Activated CD8-positive, alpha-beta memory T cell treated with anti-CD3 and anti-CD28 coated beads, Interleukin-2, amount 50 U/mL, for 24 hours (primary cell): ENCODE results near the gene RUNX1.

Experiments used
- DNase-seq: peaks from one replicate; pipeline ENCODE4 v3.0.0-alpha.2; 2020; ENCODE audit errors: extremely low read depth

The RUNX1 gene

GRCh38 chr21:34882719-34883131, 166.4 kb downstream of the RUNX1 start:
- DNase-seq, result no peak

- no peak for DNase-seq
Observed at GRCh38 chr21:34881839-34882371, 167.2 kb downstream of the RUNX1 start.

GRCh38 chr21:34881421-34881820, 167.7 kb downstream of the RUNX1 start:
- DNase-seq, result no peak

- no peak for DNase-seq
Observed at GRCh38 chr21:34880401-34880800, 168.7 kb downstream of the RUNX1 start.

DNA sequence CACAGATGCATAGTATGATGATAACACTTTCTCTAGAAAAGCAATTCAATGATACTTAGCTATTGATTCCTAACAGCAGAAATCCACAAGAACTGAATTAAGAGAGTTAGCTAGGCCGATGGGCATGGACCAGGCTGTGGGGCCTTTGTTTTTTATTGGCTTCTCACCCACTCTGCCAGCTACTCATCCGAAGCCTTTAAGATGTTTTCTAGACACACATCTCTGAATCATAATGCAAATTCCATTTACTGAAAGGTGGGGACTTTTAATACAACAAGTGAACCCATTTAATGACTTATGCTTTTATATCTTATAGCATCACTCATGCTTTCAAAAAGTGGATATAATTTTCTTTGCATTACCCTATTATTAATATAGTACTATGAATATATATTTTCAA, 170.2 kb downstream of the RUNX1 start:
- DNase-seq, result no peak

- DNase-seq, result no peak
Observed at GRCh38 chr21:34878501-34878900, 170.6 kb downstream of the RUNX1 start.

DNA sequence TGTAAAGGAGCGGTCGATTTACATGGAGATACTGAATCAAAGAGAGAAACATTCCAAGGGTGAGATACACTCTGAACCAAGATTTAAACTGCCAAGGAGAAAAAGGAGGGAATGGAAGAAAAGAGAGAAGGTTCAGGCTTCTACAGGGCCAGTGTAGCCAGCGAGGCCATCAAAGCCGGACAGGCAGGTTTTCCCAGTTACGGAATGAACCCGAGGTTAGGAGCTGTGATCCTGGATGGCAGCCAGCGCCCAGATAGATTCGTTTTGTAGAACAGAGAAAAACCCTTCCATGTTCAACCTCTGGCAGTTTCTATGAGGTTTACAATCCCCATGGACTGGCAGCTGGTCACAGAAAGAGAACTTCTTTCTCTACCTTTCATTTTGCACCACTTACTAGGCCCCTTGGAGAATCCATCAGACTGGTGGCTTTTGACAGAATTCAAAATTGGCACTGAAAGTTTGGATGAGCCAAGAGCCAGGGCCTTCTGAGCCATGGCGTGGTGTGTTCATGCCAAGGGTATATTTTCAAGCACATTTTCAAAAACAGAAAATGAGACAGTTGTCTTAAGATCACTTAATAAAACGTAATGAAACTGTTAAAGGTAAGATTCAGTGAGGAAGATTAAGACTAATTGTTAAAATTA, 171.5 kb downstream of the RUNX1 start:
- no peak for DNase-seq

DNA sequence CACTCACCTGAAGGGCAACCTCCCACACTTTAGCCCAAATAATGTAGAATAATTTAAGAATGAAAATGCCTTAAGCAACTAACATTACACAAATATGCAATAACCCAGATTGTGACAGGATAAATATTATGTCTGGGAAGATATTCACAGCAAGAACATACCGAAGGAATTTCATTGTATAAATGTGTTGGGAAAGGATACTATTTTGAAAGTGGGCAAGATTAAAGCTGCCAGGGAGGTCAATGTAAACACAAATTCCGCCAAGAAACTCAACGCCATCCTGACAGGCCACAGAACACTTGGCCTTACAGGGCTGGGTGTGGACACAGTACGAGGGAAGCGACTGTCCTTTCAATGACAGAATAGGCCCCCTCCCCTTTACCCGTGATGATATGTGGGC, 173.3 kb downstream of the RUNX1 start:
- no peak for DNase-seq

- DNase-seq, result no peak
Observed at GRCh38 chr21:34874684-34875513, 174.2 kb downstream of the RUNX1 start.

DNA sequence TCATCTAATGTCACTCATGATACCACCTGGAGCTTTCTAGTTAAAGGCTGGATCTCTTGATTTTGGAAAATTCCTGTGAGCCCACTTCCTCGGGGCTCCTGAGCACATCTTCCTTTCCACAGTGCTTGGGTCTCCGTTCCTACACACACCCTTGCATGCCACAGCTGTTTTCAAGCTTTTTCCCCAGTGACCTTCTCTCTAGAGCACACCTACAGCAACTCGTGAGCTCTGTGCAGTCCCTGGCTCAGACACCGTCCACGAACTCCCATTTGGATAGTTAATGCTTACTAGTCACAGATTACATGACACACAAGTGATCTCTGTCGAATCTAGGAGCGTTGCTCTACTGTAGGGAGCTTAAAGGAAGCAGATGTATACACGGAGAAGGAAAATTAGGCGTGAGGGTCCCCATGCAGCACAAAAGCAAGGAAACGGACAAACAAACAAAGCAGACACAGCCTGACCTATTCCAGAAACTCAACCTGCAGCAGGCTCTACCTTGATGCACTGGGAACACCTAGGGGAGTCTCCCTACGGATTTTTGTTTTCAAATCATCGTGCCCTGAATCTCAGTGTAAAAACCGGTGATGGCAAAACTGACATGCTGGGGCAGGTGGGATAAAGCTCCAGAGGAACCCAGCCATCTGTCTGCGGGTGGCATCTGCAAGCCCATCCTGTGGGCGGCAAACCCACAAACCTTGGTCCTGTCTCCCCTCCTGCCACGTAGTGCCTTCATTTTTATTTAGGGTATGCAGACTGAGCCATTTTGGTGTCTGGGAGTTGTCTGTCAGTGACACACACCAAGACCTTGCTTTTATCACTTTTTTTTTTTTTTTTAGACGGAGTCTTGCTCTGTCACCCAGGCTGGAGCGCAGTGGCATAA, 177.8 kb downstream of the RUNX1 start:
- no peak for DNase-seq

- no peak for DNase-seq
Observed at GRCh38 chr21:34870246-34870645, 178.9 kb downstream of the RUNX1 start.

GRCh38 chr21:34869545-34869944, 179.6 kb downstream of the RUNX1 start:
- no peak for DNase-seq

DNA sequence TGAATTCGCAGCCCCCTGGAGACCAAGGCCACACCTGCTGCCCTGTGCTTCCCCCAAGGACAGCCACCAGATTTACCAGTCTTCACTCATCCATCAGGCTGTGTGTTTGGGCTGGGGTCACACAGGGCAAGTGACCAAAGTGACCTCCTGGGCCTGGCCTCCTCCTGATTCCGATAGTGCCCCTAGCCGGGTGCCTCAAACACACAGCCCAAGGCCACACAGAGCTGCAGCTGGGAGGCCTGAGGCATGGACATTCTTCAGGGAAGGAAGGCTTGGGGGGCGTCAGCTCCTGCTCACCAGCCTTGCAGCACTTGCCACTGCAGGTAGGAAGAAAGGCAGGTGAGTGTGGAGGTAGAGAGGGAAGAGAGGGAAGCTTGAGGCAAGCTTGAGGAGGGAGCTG, 181.3 kb downstream of the RUNX1 start:
- DNase-seq, result no peak

DNA sequence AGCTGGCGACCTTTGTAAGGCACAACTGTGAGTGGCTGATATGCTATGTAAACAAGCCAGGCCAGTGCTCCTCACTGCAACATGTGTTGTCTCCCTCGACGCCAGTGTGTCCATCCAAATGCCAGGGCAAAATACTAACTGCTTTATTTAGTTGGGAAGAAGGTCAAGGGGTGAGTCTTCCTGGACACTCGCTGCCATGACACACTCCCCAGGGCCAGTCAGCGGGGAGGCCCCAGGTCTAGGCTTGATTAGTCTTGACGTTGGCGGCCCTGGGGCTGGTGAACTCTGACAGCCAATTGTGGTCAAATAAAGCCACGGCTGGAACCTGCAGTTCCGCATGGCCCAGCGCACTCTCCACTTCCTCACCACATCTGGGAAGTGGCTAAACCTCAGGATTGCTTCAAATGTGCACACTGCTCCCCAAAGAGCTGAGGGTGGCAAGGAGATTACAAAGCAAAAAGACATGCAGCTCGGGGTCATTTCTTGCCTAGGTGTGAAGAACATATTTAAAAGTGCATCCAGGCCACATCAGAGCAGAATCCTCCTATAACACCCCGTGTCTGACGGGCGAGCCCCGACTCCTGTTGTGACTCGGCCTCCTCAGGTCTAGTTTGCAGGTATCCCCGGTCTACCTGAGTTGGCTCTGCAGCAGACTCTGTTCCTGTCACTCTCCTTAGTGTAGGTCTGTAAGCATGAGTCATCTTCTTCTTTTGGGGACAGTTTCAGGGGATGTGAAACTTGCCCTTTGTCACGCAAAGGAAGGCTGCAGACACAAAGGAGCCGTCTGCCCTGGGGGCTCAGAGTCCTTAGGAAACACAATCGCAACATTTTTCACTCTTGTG, 183.5 kb downstream of the RUNX1 start:
- DNase-seq, result no peak

GRCh38 chr21:34864370-34865149, 184.5 kb downstream of the RUNX1 start:
- DNase-seq, result no peak

DNA sequence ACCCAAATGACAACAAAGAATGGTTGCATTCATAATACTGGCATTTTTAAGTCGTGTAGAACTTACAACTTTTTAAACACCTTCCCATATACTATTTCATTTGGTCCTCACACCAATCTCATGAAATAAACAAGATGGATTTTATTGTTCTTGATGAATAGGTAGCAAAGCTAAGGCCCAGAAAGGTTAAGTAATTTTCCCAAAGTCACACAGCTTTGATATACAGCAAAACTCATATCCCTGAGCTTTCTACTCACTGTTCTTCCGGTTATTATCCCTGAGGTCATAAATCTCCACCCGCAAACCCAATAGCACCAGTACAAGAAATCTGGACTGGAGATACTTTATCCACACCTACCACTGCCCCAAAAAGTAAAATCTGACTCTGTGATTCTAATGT, 186.2 kb downstream of the RUNX1 start:
- DNase-seq, result no peak

DNA sequence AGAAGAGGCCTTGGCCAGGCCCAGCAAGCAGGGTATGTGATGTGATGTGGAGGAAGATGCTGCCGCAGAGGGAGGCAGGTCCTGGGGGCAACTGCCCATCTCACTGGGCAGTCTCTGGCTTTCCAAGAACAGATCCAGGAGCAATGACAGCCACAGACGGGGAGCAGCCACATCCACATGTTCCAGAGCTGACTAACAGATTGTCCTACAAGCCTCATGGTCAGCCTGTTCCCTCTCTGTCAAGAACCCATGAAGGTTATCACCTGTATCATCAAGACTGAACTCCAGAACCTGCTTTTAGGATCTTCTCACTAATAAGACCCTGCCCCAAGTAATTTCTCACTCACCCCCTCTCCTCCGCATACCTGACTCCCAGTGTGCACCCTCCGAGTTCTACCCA, 187.8 kb downstream of the RUNX1 start:
- no peak for DNase-seq

- DNase-seq, result no peak
Observed at GRCh38 chr21:34859976-34860653, 189.0 kb downstream of the RUNX1 start.

DNA sequence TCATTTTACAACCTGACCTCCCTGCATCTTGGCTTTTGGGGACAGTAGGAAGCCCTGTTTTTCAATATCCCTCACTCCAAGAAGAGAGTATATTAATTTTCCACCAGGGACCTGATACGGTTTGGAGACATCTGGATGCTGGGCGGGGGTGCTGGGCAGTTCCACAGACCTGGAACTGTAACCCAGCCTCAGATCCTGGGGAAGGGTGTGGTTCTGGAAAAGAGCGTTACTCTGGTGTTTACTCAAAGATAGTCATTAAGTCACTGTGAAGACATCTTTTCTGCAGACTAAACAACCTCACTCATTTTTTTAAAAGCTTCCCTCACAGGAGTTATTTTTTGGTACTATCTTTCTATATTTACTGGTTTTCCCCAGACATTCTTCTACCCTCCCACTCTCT, 190.5 kb downstream of the RUNX1 start:
- DNase-seq, result no peak

- no peak for DNase-seq
Observed at GRCh38 chr21:34857874-34858273, 191.2 kb downstream of the RUNX1 start.
